ENCODE data around the gene CABP4.
A peak's percentile ranks its signal among the peaks of the same experiment; 100 is the strongest.
"Not testable (repeated sequence)": the region's sequence is repeated elsewhere in the genome, so short reads cannot be mapped to it uniquely, and the experiment has no call there.

CABP4 gene

DNA sequence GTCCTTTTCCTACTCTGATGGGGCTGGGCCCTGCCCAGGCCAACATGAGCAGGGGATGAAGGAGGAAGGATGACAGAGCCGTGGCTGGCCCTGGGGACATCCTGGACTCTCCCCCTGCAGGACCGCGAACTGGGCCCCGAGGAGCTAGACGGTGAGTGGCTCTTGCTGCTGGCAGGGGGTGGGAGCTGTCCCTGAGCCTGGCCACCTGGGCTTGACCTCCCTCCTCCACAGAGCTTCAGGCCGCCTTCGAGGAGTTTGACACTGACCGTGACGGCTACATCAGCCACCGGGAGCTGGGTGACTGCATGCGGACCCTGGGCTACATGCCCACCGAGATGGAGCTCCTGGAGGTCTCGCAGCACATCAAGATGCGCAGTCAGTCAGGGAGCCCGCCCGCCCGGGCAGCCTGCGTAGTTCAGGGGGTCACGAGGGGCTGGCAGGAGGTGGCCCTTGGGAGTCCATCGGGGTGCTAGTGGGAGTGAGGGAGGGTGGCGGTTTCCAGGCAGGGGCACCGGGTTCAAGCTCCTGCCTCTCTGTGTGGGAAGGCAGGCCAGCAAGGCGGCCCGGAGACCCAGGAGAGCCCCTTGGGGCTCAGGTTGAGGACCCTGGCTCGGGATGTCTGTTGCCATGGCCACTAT, 1.0 kb downstream of the CABP4 start:
- no peak for DNase-seq

DNA sequence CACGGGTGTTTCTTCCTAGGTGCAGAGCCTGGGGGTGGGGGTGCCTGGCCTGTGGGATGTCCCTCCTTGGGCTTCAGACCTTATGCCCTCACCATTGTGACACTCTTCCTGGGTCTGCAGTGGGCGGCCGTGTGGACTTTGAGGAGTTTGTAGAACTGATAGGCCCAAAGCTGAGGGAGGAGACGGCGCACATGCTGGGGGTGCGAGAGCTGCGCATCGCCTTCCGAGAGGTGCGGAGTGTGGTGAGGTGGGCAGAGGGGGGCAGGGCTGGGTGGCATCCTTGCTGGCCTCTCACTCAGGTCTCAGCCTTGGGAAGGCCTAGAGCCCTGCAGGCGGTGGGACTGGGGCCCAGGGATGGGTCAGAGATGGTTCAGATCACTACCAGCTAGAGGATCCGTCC, 2.3 kb downstream of the CABP4 start:
- no peak for DNase-seq

DNA sequence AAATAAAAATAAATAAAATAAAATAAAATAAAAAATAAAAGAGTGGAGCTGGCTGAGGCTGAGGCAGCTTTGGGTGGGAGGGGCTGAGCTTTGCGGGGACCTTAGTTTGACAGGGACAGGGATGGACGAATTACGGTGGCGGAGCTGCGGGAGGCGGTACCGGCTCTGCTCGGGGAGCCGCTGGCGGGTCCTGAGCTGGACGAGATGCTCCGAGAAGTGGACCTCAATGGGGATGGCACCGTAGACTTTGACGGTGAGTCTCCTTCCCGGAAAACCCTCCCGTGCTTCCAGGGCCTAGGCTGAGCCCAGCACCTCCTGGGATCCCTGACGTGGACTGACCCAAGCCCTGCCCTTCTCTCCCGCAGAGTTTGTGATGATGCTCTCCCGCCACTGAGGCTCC, 3.1 kb downstream of the CABP4 start:
- no peak for DNase-seq

DNA sequence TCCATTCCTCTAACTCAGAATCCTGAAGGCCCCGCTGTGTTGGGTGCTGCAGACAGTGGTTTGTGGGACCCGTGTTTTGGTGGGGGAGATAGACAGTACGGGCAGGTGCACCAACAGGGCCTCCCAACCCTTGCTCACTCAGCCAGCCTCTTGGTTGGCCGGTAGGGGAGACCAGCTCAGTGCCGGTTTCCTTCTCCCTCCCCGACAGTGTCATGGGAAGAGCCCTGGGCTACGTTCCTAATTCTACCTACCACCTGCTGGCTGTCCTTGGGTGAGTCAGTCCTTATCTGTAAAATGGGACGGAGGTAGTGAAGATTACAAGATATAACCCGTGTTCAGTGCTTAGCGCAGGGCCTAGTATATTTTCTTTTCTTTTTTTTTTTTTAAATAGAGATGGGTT, 8.0 kb downstream of the CABP4 start:
- no peak for DNase-seq

DNA sequence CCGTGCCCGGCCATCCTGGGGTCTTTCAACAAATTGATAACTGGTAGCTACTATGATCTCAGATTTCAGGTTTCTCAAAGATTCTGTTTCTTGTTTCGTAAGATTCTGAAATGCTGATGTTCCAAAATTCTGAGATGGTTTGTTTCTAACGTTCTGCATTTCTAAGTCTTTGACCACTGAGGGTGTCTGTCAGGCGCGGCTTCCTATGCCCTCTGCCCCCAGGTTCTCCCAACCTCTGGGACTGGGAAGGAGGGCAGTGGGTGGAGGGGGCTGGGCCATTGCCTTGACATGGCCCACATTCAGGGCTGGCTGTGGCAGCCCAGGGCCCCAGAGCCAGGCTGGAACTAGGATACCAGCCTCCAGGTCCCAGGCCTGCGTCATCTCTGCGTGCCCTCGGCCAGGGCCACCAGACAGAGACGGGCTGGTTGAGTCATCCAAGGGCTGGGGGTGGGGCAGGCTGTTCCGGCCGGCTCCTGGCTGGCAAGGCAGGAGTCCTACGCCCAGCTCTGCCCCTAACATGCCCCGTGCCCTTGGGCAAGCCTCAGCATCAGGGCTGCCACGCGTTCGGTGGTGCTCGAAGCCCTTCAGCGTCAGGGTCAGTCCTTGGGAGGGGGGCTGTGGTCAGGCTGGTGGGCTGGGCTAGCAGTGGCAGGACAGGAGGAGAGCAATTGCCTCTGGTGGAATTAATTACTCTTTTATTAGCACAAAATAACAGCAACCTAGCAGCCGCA, 8.7 kb downstream of the CABP4 start:
- no peak for DNase-seq

DNA sequence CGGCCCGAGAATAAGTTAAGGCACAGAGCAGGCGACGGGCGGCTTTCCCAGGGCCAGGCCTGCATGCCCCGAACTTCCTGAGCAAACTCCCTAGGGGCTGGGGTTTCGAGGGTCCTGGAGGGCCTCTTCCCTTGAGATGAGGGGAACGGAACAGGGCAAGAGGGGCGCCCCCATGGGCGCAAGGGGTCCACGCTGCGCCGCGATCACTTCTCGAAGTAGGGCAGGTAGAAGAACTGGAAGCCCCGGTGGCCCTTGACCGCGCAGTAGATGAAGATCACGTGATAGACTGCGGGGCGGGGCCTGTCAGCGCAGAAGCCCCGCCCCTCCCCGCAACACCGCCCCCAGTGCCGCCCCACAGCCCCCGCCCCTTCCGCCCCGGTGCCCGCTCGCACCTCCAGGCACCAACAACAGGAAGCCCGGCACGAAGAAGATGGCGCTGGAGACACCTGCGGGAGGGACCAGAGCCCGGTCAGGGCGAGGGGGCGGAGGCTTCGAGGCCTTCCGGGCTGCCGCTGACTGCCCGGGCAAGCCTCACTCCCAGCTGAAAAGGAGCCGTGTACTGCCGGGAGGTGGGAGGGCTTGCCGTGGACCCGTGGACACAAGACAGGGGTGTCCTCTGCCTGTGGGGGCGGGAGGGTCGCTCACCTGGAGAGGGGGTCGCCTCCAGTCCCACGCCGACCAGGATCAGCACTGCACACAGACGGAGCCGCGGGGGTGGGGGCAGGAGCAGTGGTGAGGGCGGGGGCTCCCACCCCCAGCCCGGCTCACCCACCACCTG, 9.4 kb downstream of the CABP4 start:
- peak; percentile 72 for DNase-seq

DNA sequence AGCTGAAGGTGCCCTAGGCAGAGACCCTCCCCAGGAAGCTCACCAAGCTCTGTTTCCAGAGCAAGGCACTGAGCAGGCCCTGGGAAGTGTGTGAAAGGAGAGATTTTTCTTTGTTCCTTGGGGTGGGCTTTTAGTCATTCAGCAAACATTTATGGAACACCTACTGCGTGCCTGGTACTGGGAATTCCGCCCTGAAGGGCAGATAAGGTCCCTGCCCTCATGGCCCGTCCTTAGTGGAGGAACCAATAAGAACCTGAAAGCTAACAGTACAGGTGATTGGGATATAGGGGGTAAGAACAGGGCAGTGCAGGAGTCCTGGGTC, 10.0 kb downstream of the CABP4 start:
- DNase-seq, result no peak

DNA sequence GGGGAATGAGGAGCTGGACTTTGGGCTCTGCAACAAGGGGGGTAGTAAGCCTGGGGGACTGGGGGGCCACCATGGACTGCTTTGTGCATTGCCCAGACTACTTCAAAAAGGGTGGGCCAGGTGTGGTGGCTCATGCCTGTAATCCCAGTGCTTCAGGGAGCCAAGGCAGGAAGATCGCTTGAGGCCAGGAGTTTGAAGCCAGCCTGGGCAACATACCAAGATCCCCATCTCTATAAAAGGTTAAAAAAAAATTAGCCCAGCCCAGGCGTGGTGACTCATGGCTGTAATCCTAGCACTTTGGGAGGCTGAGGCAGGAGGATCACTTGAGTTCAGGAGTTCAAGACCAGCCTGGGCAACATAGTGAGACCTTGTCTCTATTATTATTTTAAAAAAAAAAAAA, 10.4 kb downstream of the CABP4 start:
- not testable (repeated sequence) for DNase-seq

DNA sequence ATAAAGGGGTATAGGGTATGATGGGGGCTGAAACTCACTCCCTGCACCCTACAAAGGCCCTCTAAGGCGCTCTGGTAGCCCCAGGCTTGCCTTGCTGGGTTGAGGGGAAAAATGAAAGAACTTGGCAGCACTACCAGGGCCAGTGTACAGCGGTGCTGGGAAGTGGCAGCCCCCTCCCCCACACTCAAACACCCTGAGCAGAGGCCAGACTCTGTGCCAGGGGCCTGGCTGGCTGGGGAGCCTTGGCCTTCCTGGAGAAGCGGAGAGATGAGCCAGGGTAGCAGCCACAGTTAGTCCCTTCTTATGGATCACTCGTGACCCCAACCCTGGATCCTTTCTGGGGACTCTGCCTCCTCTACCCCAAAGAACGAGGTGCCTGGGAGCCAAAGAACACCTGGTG, 11.2 kb downstream of the CABP4 start:
- DNase-seq, result no peak

DNA sequence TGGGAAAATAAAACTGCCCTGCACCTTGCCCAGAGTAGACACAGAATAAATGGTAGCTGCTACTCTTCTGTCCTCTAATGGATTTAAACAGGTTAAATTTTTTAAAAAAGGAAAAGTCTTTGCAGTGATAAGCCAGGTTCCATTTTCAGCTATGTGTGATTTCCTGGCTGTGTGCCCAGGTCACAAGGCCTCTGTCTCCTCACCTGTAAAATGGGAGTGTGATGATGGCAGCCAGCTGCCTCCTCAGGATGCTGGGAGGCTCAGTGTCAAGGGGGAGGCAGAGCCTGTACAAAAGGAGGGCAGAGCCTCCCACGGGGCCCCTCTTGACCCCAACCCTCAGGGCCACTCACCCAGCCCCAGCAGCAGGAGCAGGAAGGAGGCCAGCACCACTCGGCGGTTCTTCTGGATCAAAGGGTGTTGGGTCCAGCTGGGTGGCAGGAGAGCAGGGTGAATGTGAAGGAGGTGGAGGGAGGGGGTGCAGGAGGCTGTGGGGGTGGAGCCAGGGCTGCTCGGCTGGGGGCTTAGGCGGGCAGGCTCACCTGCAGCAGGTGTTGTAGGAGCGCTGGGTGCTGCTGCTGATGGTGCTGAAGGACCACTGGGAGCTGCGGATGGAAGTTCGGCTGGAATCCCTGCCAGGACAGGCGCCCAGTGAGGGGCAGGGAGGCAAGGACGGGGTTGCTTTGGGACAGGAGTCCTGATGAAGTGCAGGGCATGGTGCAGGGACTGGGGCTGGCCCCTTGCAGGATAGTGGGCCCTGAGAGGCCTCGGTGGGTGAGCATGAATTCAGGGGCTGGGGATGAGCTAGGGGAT, 12.0 kb downstream of the CABP4 start:
- DNase-seq, result no peak

DNA sequence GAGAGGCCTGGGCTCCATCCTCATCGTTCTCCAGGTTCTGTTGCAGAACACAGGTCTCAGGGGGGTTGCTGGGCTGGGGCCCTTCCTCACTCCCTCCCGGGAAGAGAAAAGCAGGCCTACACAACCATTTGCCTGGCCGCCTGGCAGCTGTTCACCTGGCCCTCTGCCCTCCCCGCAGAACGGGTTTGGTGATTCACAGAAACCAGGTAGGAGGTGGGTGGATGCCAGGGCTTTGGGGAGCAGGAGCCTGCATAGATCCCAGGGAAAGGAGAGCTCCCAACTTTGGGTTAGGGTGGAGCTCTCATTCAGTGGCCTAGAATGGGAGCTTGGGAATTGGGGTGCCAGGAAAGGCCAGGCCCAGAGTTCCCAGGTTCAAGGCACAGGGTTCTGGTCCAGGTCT, 12.9 kb downstream of the CABP4 start:
- no peak for DNase-seq

DNA sequence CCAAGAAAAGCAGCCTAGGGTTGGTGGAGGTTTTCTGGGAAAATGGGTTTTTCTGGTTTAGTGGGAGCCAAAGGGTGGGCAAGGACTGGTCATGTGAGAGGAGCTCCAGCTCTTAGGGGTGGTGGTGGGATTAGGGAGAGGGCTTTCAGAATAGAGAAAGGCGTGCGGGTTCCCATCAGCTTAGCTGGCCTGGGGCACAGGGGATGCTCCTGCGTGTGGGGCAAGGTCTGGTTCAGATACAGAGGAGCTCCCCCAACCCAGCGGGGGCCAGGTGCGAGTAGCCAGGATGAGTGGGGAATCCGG, 13.3 kb downstream of the CABP4 start:
- no peak for DNase-seq

DNA sequence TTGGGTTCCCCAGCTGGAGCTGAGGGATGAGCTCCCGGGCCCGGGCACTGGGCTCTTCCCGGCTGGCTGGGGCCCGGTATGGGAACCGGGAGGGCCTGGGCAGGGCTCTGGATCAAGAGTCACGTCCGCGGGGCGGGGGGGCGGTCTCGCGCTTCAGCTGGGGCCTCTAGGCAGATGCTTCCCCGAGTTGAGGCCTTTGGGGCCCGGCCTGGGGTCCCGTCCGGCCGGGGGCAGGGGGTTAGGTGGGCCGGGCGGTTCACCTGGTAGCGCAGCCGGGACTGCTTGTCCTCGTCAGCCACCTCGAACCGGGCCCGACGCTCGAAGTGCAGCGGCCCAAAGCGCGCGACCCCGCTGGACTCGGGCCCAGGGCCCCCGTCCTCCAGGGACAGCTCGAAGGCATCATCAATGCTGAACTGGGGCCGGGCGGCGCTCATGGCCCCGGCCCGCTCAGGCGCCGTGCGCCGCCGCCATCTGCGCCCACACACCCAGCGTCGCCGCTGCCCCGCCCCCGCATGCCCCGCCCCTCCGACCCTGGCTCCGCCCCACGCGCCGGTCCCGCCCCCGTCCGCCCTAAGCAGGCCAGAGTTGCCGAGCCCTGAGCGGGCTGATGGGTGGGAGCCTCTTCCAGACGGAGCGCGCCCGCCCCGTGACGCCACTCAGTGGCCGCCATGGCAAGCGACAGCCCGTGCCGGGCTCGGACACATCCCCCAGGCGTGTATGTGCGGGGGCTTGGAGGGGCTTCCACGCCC, 13.8 kb downstream of the CABP4 start, which contains the start of gene TMEM134:
Gene TMEM134 (minus strand): TSS at position 493 of the 749 bp plus-strand sequence. CDS start 59 bp downstream, at position 434.
- DNase-seq, result peak; percentile 43

DNA sequence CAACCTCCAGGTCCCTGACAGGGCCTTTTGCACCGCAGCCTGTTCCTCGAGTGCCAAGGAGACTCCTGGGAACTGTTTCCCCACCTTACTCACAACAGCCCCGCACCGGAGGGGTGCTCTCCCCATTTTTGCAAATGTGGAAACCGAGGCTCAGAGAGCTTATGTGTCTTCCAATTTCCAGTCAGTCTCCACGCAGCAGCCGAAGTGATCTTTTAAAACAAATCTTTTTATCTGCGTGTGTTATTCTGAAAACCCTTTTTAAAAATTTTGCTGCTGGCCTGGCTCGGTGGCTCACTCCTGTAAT, 14.3 kb downstream of the CABP4 start:
- no peak for DNase-seq

DNA sequence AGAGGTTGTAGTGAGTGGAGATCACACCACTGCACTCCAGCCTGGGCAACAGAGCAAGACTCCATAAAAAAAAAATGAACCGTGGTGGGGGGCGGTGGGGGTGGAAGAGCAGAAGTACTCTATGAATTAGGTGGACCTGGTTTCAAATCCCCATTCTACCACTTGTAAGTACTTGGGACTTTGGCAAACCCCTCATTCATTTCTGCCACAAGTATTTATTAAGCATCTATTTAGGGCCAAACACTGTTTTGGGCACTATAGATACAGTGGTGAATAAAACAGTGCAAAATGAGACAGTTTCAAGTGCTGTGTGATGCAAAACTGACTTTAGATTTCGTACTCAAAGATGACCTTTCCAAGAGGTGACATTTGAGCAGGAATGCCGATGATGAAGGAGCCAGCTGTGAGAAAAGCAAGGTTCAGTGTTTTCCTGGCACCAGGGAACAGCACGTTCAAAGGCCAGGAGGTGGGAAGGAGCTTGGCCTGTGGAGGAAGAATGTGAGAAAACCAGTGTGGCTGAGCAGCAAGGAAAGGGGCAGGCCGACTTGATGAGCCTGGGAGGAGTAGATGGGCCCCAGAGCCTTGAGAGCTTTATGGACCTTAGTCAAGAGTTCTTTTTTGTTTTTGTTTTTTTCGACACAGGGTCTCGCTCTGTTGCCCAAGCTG, 15.3 kb downstream of the CABP4 start:
- DNase-seq, result no peak

DNA sequence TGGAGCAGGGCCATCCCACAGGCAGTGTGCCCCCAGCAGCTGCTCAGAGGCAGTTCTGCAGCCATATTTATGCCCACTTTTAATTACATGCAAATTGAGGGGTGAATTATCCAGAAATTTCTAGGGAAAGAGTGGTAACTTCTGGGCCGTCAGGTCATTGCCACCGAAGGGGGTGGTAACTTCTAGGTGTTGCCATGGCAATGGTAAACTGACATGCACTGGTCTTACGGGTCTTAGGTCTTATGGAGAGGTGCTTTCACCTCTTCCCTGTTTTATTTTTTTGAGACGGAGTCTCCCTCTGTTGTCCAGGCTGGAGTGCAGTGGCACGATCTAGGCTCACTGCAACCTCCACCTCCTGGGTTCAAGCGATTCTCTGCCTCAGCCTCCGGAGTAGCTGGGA, 17.7 kb downstream of the CABP4 start:
- DNase-seq, result no peak

DNA sequence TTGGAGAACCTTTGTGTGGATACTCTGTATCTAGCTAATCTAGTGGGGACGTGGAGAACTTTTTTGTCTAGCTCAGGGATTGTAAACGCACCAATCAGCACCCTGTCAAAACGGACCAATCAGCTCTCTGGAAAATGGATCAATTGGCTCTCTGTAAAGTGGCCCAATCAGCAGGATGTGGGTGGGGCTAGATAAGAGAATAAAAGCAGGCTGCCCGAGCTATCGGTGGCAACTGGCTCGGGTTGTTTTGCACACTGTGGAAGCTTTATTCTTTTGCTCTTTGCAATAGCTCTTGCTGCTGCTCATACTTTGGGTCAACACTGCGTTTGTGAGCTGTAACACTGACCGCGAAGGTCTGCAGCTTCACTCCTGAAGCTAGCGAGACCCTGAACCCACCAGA, 21.5 kb downstream of the CABP4 start:
- not testable (repeated sequence) for DNase-seq

DNA sequence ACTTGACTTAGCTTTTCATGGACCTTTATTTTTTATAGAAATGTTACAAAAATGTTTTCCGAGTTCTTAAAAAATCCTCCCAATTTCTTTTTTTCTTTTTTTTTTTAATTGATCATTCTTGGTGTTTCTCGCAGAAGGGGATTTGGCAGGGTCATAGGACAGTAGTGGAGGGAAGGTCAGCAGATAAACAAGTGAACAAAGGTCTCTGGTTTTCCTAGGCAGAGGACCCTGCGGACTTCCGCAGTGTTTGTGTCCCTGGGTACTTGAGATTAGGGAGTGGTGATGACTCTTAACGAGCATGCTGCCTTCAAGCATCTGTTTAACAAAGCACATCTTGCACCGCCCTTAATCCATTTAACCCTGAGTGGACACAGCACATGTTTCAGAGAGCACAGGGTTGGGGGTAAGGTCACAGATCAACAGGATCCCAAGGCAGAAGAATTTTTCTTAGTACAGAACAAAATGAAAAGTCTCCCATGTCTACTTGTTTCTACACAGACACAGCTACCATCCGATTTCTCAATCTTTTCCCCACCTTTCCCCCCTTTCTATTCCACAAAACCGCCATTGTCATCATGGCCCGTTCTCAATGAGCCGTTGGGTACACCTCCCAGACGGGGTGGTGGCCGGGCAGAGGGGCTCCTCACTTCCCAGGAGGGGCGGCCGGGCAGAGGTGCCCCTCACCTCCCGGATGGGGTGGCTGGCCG, 22.3 kb downstream of the CABP4 start:
- DNase-seq, result not testable (repeated sequence)

DNA sequence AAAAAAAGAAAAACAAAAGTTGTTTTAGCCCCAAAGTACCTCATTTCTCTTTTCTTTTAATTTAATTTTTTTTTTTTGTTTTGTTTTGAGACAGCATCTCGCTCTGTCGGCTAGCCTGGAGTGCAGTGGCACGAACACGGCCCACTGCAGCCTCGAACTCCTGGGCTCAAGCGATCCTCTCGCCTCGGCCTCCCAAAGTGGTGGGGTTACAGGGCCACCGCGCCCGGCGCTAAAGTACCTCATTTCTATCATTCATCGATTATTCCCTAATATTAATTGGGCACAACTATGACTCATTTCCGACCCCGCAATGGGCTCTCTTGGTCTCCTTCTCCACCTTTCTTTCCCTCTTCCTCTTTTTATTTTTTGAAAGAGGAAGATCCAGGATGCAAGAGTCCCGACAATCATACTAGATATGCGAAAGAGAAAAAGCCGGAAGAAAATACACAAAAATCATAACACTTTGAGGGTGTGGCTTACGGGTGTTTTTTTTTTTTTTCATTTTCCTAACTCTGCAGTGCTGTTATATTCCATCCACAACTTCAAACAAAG, 27.2 kb downstream of the CABP4 start:
- DNase-seq, result no peak

DNA sequence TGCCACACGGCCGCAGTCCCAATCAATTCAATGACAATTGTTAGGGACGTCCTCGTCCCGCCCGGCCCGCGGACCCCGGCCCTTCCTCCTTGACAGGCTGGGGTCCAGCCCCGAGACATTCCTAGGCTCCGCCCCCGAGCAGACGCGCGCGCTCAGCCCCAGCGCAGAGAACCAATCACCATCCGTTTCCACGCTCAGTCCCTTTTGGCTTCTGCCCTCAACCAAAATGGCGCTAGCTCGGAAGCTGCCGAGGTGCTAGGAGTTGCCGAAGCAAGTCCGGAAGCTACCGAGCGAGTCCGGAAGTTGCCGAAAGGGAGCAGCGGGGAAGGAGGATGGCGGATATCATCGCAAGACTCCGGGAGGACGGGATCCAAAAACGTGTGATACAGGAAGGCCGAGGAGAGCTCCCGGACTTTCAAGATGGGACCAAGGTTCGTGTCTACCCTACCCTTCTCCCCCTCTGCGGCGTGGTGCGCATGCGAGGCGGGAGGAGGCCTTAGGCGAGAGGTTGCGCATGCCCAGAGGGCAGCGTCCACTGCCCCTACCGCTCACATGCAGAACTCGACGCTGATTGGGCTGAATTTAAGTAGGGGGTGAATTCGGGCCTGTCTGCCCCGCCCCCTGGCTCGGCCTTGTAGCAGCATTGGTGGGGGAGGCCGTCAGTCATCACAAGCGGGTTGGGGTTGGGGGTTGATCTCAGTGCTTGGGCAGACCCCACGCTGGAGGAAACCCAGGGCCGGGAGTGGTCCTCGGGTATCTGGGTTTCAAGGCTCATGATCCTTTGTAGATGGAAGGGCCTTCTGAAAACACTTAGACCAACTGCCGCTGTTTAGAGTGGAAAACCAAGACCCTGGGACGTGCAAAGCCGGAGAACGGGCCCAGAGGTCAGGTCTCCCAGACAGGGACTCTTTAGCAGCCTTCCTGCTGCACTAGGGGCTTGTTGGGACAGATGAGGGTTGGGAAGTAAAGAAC, 28.0 kb downstream of the CABP4 start, which contains the start of gene AIP:
Gene AIP (plus strand): TSS at position 200 of the 972 bp plus-strand sequence. CDS start 133 bp downstream, at position 333.
- DNase-seq, result peak; percentile 95
